A673 (cell line): ENCODE measurements around the gene VWA2. TPM values are rescaled to one million over a fixed set of nuclear protein-coding genes. Genes with fewer than 3 reads are reported as not detected.

ENCODE experiments used
- BruUV-seq: library from RNA; stranded (reverse); fragments of 400-500 nt; replicated peaks from 2 replicates; lab custom pipeline; 2021; lab: Mats Ljungman, UMichigan
- CTCF ChIA-PET: fragments of 300-600 bp; sonication (Branson Sonifier 250); formaldehyde crosslinking; loops from one replicate; lab custom pipeline; 2022; ENCODE audit warnings: antibody characterized with exemption; lab: Charles Lee
- POLR2A ChIA-PET: fragments of 300-600 bp; sonication (Branson Sonifier 250); formaldehyde crosslinking; loops from one replicate; lab custom pipeline; 2022; ENCODE audit warnings: antibody characterized with exemption; ENCODE audit not compliant: low non-redundant PET; lab: Charles Lee
- DNase-seq: peaks from one replicate; pipeline ENCODE4 v3.0.0-alpha.2; 2015; ENCODE audit warnings: low spot score
- H3K27ac ChIP-seq: fragments of 200-600 bp; sonication (generic); 2 replicates; pipeline ENCODE4 v1.5.1; 2016; ENCODE audit warnings: mixed run types, low read depth, mild to moderate bottlenecking, mixed read lengths, antibody characterized with exemption, low read length; ENCODE audit not compliant: poor library complexity, severe bottlenecking
- H3K27me3 ChIP-seq: fragments of 200-600 bp; sonication (generic); replicated peaks from 2 replicates; pipeline ENCODE4 v1.6.1; 2017; ENCODE audit warnings: mixed run types, low read depth, mild to moderate bottlenecking, mixed read lengths, antibody characterized with exemption, low read length; ENCODE audit not compliant: insufficient read depth, poor library complexity
- H3K36me3 ChIP-seq: fragments of 200-600 bp; sonication (generic); 2 replicates; pipeline ENCODE4 v1.6.1; 2016; ENCODE audit warnings: mixed run types, mild to moderate bottlenecking, mixed read lengths, antibody characterized with exemption, low read length; ENCODE audit not compliant: insufficient read depth, poor library complexity, severe bottlenecking
- H3K4me1 ChIP-seq: fragments of 200-600 bp; sonication (generic); 2 replicates; pipeline ENCODE4 v1.6.1; 2017; ENCODE audit warnings: mixed run types, mild to moderate bottlenecking, mixed read lengths, antibody characterized with exemption, low read length; ENCODE audit not compliant: insufficient read depth, poor library complexity, severe bottlenecking
- H3K4me3 ChIP-seq: fragments of 200-600 bp; sonication (generic); 2 replicates; pipeline ENCODE4 v1.5.1; 2016; ENCODE audit warnings: low read depth, mixed run types, mild to moderate bottlenecking, mixed read lengths, low read length; ENCODE audit not compliant: poor library complexity, severe bottlenecking
- H3K9me3 ChIP-seq: fragments of 200-600 bp; sonication (generic); 2 replicates; pipeline ENCODE4 v1.6.1; 2016; ENCODE audit warnings: mixed run types, low read depth, mild to moderate bottlenecking, mixed read lengths, antibody characterized with exemption, low read length; ENCODE audit not compliant: poor library complexity, severe bottlenecking
- CTCF ChIP-seq: fragments of 300-800, 200-600 bp; sonication (generic); conservative IDR thresholded peaks from 2 replicates; pipeline ENCODE4 v1.5.1; 2017; ENCODE audit warnings: low read depth, mild to moderate bottlenecking, antibody characterized with exemption, low read length, moderate library complexity, mixed read lengths
- EZH2 ChIP-seq: fragments of 200-600 bp; sonication (generic); IDR thresholded peaks from 2 replicates; pipeline ENCODE4 v1.6.1; 2017; ENCODE audit warnings: borderline replicate concordance, low read depth, mild to moderate bottlenecking, mixed read lengths, antibody characterized with exemption, low read length; ENCODE audit not compliant: poor library complexity, severe bottlenecking
- intact Hi-C: fragments of 100-400 bp; cut with micrococcal nuclease; formaldehyde crosslinking; loops from one replicate; pipeline ENCODE4 v1.10.0; 2022; ENCODE audit not compliant: unreplicated experiment
- total RNA-seq: library from RNA; stranded (reverse); gene quantifications from 2 replicates; pipeline ENCODE4 v1.2.3, GENCODE V29; 2021

Gene VWA2
- total RNA-seq, 1 experiment from 2014 or later, result not detected

- intact Hi-C loops, result no loop called here
- no peaks in the 10 kb centered on the region for H3K36me3 ChIP-seq
- TF ChIP-seq EZH2 (no peak), CTCF (no peak)
- H3K4me3 ChIP-seq, result no peak overlapping the region
- ChIA-PET POLR2A (no interaction called here), CTCF (no interaction called here)
- no TSS peak for BruUV-seq
- DNase-seq, result no peak
- no peaks in the 10 kb centered on the region for H3K27me3 ChIP-seq
- no peak overlapping the region for H3K27ac ChIP-seq
- H3K4me1 ChIP-seq, result no peaks in the 10 kb centered on the region
- H3K9me3 ChIP-seq, result no peaks in the 10 kb centered on the region
Observed at GRCh38 chr10:114326795-114327194, 87.7 kb downstream of the VWA2 start.

GRCh38 chr10:114327537-114328440 lies 88.7 kb downstream of the VWA2 start:
- H3K36me3 ChIP-seq, result no peaks in the 10 kb centered on the region
- POLR2A ChIA-PET, result no interaction called here
- CTCF ChIA-PET, result no interaction called here

GRCh38 chr10:114328441-114328812 lies 89.4 kb downstream of the VWA2 start:
- no peak for DNase-seq
- intact Hi-C loops, result no loop called here
- no peaks in the 10 kb centered on the region for H3K36me3 ChIP-seq
- H3K4me3 ChIP-seq, result no peak overlapping the region
- no peaks in the 10 kb centered on the region for H3K4me1 ChIP-seq
- no peak for TF ChIP-seq CTCF
- TF ChIP-seq EZH2, result no peak
- H3K9me3 ChIP-seq, result no peaks in the 10 kb centered on the region
- no peak overlapping the region for H3K27ac ChIP-seq
- no TSS peak for BruUV-seq
- no peaks in the 10 kb centered on the region for H3K27me3 ChIP-seq
- ChIA-PET CTCF (no interaction called here), POLR2A (no interaction called here)

More at GRCh38 chr10:114327537-114328440, 88.7 kb downstream of the VWA2 start:
- DNase-seq, result no peak
- H3K27ac ChIP-seq, result no peak overlapping the region
- TF ChIP-seq CTCF (no peak), EZH2 (no peak)
- BruUV-seq, result no TSS peak
- no peaks in the 10 kb centered on the region for H3K4me1 ChIP-seq
- no peak overlapping the region for H3K4me3 ChIP-seq
- intact Hi-C loops, result no loop called here
- no peaks in the 10 kb centered on the region for H3K9me3 ChIP-seq
- no peaks in the 10 kb centered on the region for H3K27me3 ChIP-seq
